HEK293T (cell line): ENCODE results near the gene ATP10A.

ENCODE experiments used
- CTBP1 ChIP-seq: fragments of 450-650 bp; IDR thresholded peaks from 2 replicates; pipeline ENCODE4 v1.6.1; 2016; ENCODE audit warnings: borderline replicate concordance
- ELF4 ChIP-seq: fragments of 450-650 bp; IDR thresholded peaks from 2 replicates; pipeline ENCODE4 v1.6.1; 2017; ENCODE audit warnings: antibody characterized with exemption
- FOXM1 ChIP-seq: fragments of 450-650 bp; IDR thresholded peaks from 2 replicates; pipeline ENCODE4 v1.6.1; 2017; ENCODE audit warnings: mild to moderate bottlenecking, borderline replicate concordance
- TF ChIP-seq, protein P1 (sequence below): fragments of 450-650 bp; IDR thresholded peaks from 2 replicates; pipeline ENCODE4 v1.6.1; 2016

DNA sequence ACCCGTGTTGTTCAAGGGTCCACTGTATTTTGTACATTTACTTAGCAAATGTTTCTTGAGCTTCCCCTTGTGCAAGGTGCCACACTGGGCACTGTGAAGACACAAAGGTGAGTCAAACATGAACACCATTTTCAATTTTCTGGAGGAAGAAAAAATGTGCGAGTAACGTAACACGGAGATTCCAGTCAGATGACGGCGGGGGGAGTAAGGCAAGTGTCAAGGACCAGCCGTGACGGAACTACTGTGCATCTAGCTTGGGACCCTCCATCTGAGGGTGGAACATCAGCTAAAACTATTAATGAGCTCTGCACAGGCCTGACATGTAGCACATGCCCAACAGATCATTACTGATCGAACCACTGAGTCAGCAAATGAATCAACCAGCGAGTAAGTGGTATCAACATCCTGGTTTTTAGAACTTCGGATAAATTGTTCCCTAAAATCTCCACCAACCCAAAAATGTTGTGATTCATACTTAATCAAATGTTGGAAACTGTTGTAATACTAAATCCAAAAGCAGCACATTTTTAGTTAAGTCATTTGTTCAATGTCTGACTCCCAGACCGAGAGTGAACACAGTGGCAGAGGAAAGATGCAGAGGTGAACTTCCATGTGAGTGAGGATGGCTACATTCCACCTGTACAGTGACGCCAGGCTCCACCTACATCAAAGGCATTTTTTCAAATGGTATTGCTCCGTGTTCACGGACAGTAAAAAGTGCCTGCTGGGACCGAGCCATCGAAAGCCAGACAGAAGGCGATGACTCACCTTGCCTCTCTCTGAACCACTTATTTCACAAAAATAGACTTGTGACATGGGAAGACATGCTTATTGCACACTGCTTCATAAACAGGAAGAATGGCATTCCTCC, 172.2 kb downstream of the ATP10A start:
- TF ChIP-seq, protein P1, sequence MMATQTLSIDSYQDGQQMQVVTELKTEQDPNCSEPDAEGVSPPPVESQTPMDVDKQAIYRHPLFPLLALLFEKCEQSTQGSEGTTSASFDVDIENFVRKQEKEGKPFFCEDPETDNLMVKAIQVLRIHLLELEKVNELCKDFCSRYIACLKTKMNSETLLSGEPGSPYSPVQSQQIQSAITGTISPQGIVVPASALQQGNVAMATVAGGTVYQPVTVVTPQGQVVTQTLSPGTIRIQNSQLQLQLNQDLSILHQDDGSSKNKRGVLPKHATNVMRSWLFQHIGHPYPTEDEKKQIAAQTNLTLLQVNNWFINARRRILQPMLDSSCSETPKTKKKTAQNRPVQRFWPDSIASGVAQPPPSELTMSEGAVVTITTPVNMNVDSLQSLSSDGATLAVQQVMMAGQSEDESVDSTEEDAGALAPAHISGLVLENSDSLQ, result no peak
- TF ChIP-seq ELF4 (no peak), CTBP1 (no peak), FOXM1 (no peak)
